ENCODE measurements around the gene COX20. TPM values are rescaled to one million over a fixed set of nuclear protein-coding genes. Genes with fewer than 3 reads are reported as not detected.

The COX20 gene
- total RNA-seq, 2 donors from 2014 or later: 13.2 to 35.3 TPM

- WGBS, 2 donors: 89 to 92% methylated on average over 5 of the region's 5 CpGs
- Histone ChIP-seq H3K4me1 (no peaks in the 10 kb centered on the region), H3K27ac (no peak overlapping the region), H3K9me3 (no peaks in the 10 kb centered on the region), H3K27me3 (no peaks in the 10 kb centered on the region), H3K36me3 (replicated peaks in 1 of 2; ENCODE audit: insufficient read depth in 1 of 2, low read depth in 2 of 2) (no peaks in the 10 kb centered on the region), H3K4me3 (no peak overlapping the region)
- intact Hi-C loops (cut with DNase I): loop anchor here (10.0 kb wide), 1 partner anchor 96 kb away; no protein-coding TSS in a partner anchor
- no peak for DNase-seq
- no peak for ATAC-seq
- no peak for TF ChIP-seq POLR2A (IDR thresholded peaks at IDR 0.05)
- no peak for TF ChIP-seq CTCF (IDR thresholded peaks at IDR 0.05)
Measured at GRCh38 chr1:244878681-244879080, 43.2 kb downstream of the COX20 start.

GRCh38 chr1:244881552-244882280 lies 46.3 kb downstream of the COX20 start:
- ATAC-seq: no peak
- no peak overlapping the region for H3K27ac ChIP-seq
- intact Hi-C loops (cut with DNase I): no loop called here
- no peaks in the 10 kb centered on the region for H3K4me1 ChIP-seq
- DNase-seq: no peak
- TF ChIP-seq CTCF (IDR thresholded peaks at IDR 0.05) (no peak), POLR2A (IDR thresholded peaks at IDR 0.05) (no peak)
- 65 to 67% methylated on average over 9 to 11 of the region's 11 CpGs for WGBS, 2 donors
- H3K36me3 ChIP-seq (replicated peaks in 1 of 2; ENCODE audit: insufficient read depth in 1 of 2, low read depth in 2 of 2): no peaks in the 10 kb centered on the region
- no peak overlapping the region for H3K4me3 ChIP-seq
- no peaks in the 10 kb centered on the region for H3K9me3 ChIP-seq
- H3K27me3 ChIP-seq: no peaks in the 10 kb centered on the region

- Histone ChIP-seq H3K36me3 (replicated peaks in 1 of 2; ENCODE audit: insufficient read depth in 1 of 2, low read depth in 2 of 2) (no peaks in the 10 kb centered on the region), H3K27me3 (no peaks in the 10 kb centered on the region), H3K4me1 (no peaks in the 10 kb centered on the region), H3K27ac (no peak overlapping the region), H3K9me3 (no peaks in the 10 kb centered on the region), H3K4me3 (no peak overlapping the region)
- 81 to 86% methylated on average over 4 of the region's 4 CpGs for WGBS, 2 donors
- no peak for ATAC-seq
- DNase-seq: no peak
- intact Hi-C loops (cut with DNase I): no loop called here
- TF ChIP-seq CTCF (IDR thresholded peaks at IDR 0.05): no peak
- TF ChIP-seq POLR2A (IDR thresholded peaks at IDR 0.05): no peak
Measured at GRCh38 chr1:244887281-244887680, 51.8 kb downstream of the COX20 start.

- intact Hi-C loops (cut with DNase I): no loop called here
- no peaks in the 10 kb centered on the region for H3K27me3 ChIP-seq
- DNase-seq (no peak), ATAC-seq (no peak)
- 76 to 90% methylated on average over 7 of the region's 7 CpGs for WGBS, 2 donors
- no peaks in the 10 kb centered on the region for H3K36me3 ChIP-seq (replicated peaks in 1 of 2; ENCODE audit: insufficient read depth in 1 of 2, low read depth in 2 of 2)
- H3K9me3 ChIP-seq: no peaks in the 10 kb centered on the region
- TF ChIP-seq POLR2A (IDR thresholded peaks at IDR 0.05) (no peak), CTCF (IDR thresholded peaks at IDR 0.05) (no peak)
- no peak overlapping the region for H3K27ac ChIP-seq
- H3K4me1 ChIP-seq: no peaks in the 10 kb centered on the region
- H3K4me3 ChIP-seq: no peak overlapping the region
Measured at GRCh38 chr1:244893836-244894235, 58.4 kb downstream of the COX20 start.

Other genes starting within 250 kb of the COX20 start
- gene DESI2, start 182.5 kb upstream of the COX20 start, total RNA-seq: 10 to 100 TPM; 14.5 TPM
- 100 to 1,000 TPM; 201 to 294 TPM for gene HNRNPU, start 28.9 kb downstream of the COX20 start, total RNA-seq